HG03521 (cell line): ENCODE data around the gene DAPK2.
"Not testable (repeated sequence)": the region's sequence is repeated elsewhere in the genome, so short reads cannot be mapped to it uniquely, and the experiment has no call there.

Source experiments
- ATAC-seq: cut with Tn5 transposase; IDR thresholded peaks from one replicate; pipeline ENCODE4 v1.9.1; 2021; ENCODE audit warnings: mild to moderate bottlenecking, moderate library complexity; ENCODE audit not compliant: unreplicated experiment

DAPK2 gene

DNA sequence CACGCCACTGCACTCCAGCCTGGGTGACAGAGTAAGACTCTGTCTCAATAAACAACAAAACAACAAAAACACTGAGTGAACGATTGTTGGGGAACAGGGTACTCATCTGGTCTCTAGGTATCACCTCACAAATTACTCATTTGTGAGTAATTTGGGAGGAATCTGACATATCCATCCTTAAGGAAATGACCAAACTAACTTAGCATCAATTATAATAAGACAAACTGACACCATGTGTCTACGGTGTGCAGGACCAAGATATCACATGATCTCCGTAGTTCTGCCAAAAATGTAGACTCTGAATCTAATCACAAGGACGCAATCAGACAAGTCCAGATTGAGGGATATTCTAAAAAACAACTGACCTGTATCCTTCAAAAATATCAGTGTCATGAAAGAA, 12.0 kb upstream of the DAPK2 start:
- ATAC-seq = no peak

DNA sequence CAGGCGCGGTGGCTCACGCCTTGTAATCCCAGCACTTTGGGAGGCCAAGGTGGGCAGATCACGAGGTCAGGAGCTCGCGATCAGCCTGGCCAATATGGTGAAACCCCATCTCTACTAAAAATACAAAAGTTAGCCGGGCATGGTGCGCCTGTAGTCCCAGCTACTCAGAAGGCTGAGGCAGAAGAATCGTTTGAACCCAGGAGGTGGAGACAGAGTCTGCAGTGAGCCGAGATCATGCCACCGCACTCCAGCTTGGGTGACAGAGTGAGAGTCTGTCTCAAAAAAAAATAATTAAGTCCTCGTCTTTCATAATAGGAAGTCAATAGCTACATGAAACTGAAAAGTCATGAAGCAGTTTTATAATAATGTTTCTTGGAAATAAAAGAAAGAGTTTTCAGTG, 7.4 kb upstream of the DAPK2 start:
- not testable (repeated sequence) for ATAC-seq

GRCh38 chr15:64052925-64053491, 6.7 kb upstream of the DAPK2 start:
- ATAC-seq = no peak

GRCh38 chr15:64051407-64052259, 5.3 kb upstream of the DAPK2 start:
- no peak for ATAC-seq

GRCh38 chr15:64051093-64051402, 4.8 kb upstream of the DAPK2 start:
- ATAC-seq = no peak

- ATAC-seq = no peak
These were observed 4.2 kb upstream of the DAPK2 start for GRCh38 chr15:64050281-64051092.

DNA sequence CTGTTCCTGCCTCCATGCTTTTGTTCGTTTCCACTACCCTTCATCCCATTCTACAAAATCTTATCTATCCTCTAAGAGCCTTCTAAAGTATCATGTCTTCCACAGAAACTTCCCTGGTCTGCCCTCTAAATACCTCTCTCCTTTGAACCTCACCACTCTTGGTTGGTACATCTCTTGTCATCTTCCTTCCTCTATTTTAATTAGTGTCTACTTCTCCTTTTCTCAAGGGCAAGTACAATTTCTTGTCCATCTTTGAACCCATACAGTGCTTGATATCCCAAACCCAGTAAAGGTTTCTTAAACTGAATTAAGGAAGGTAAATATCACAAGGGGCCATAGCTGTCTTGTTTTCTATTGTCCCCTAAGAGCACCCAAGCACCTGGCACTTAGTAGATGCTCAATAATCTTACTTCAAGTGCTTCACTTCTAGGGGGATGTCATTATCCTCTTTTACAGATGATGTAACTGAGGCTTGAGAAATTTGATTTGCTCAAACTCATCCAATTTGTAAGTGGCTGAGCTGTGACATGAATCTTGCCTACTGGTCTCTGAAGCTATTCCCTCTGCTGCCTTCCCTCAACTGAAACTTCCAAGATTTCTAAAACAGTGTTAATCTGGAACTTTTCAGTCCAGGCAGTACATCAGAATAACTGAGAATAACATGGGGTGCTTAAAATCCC, 2.6 kb upstream of the DAPK2 start:
- ATAC-seq = no peak

- peak; percentile 18 for ATAC-seq
These were observed 388 bp downstream of the DAPK2 start for GRCh38 chr15:64045774-64046420.

- no peak for ATAC-seq
These were observed 1.2 kb downstream of the DAPK2 start for GRCh38 chr15:64045101-64045435.

- ATAC-seq = peak; percentile 43
These were observed 1.8 kb downstream of the DAPK2 start for GRCh38 chr15:64044300-64045100.

DNA sequence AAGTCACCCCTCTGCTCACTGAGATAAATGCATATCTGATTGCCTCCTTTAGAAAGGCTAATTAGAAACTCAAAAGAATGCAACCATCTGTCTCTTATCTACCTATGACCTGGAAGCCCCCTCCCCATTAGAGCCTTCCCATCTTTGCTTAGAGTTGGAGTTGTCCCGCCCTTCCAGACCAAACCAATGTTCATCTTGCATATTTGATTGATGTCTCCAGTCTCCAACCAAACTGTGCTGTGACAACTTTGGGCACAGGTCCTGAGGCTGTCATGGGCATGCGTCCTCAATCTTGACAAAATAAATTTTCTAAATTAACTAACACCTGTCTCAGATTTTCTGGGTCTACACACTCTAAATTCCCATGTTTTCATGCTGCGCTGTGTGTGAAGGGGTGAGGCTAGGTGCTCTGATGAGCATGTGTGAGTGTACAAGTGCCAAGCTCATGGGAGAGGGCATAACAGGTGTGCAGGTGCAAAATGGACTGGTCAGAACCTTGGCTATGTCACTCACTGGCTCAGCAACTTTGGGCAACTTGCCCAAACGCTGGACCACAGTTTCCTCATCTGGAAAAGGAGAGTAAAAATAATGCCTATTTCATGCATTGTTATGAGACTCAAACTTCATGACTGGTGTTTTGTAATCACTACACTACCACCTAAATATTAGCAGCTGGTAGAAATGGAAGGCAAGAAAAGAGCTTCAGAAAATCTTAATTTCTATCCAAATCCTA, 7.2 kb downstream of the DAPK2 start:
- no peak for ATAC-seq

- ATAC-seq = no peak
These were observed 8.3 kb downstream of the DAPK2 start for GRCh38 chr15:64037966-64038365.

DNA sequence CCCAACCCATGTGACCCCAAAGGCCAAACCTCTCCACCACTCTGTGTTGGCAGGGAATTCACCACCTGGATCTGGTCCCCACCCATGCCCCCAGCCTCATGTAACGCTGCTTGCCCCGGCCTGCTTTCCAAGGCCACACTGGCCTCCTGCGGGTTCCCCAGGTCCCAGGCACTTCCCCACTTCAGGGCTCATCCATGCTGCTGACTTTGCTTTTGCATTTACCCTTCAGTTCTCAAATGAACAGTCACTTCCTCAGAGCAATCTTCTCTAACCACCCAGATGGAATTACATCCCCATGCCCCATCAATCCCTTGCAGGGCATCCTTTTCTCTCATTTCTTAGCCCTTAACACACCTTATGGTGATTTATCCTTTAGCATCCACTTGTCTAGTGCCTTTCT, 9.2 kb downstream of the DAPK2 start:
- no peak for ATAC-seq

GRCh38 chr15:64035525-64035924, 10.8 kb downstream of the DAPK2 start:
- ATAC-seq = no peak

- no peak for ATAC-seq
These were observed 11.8 kb downstream of the DAPK2 start for GRCh38 chr15:64034519-64034918.

GRCh38 chr15:64032329-64032728, 14.0 kb downstream of the DAPK2 start:
- ATAC-seq = no peak

GRCh38 chr15:64030123-64030522, 16.2 kb downstream of the DAPK2 start:
- no peak for ATAC-seq

GRCh38 chr15:64029633-64030032, 16.7 kb downstream of the DAPK2 start:
- ATAC-seq = no peak

- ATAC-seq = no peak
These were observed 17.2 kb downstream of the DAPK2 start for GRCh38 chr15:64029110-64029509.
